ENCODE results near the gene TMEM132D.

Gene TMEM132D

DNA sequence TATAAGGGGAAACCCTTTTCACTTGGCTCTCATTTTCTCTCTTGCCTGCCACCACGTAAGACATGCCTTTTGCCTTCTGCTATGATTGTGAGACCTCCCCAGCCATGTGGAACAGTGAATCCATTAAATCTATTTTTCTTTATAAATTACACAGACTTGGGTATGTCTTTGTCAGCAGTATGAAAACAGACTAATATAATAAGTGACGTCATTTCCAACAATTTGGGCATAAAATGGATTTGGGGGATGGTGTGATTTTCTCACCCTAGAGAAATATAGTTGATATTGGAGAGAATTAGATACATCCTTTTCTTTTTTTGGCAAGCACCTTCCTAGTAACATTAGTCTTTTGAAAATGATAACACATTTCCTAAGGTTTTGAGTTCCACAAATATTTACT lies 490.5 kb downstream of the TMEM132D start:
- Histone ChIP-seq H3K27me3 (ENCODE audit: control insufficient read depth in 1 of 2, insufficient read depth in 2 of 2, low read length in 2 of 2) (no peaks in the 10 kb centered on the region), H3K36me3 (ENCODE audit: control insufficient read depth in 2 of 2, insufficient read depth in 2 of 2, low read length in 2 of 2) (no peaks in the 10 kb centered on the region), H3K9me3 (ENCODE audit: control insufficient read depth in 2 of 2, low read length in 2 of 2) (peaks cover 5 to 6% of the 10 kb centered on the region in 2 donors), H3K27ac (ENCODE audit: low read length) (no peak overlapping the region), H3K9ac (ENCODE audit: low read length in 2 of 2) (no peak overlapping the region), H3K4me1 (ENCODE audit: control insufficient read depth, insufficient read depth, low read length) (no peaks in the 10 kb centered on the region), H3K4me3 (ENCODE audit: low read length in 2 of 2) (no peak overlapping the region)

DNA sequence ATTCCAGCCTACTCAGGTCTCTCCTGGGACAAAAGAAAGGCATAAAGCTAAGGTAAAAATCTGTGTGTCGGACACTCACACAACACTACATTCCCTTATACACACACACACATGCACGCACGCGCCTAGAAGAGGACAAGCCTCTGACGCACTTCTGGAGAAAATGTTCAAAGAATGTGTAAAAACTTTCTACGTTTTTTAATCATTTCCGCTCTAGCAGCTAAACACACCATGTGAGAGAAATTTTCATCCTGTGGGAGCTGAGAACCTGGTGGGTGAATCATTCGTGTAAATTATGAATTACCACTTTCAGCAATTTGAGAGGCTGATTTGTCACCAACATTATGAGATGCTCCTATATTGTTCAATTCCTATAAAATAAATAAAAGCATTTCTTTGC lies 494.5 kb downstream of the TMEM132D start:
- Histone ChIP-seq H3K36me3 (ENCODE audit: control insufficient read depth in 2 of 2, insufficient read depth in 2 of 2, low read length in 2 of 2) (no peaks in the 10 kb centered on the region), H3K27ac (ENCODE audit: low read length) (no peak overlapping the region), H3K27me3 (ENCODE audit: control insufficient read depth in 1 of 2, insufficient read depth in 2 of 2, low read length in 2 of 2) (no peaks in the 10 kb centered on the region), H3K9ac (ENCODE audit: low read length in 2 of 2) (no peak overlapping the region), H3K9me3 (ENCODE audit: control insufficient read depth in 2 of 2, low read length in 2 of 2) (no peaks in the 10 kb centered on the region), H3K4me1 (ENCODE audit: control insufficient read depth, insufficient read depth, low read length) (no peaks in the 10 kb centered on the region), H3K4me3 (ENCODE audit: low read length in 2 of 2) (no peak overlapping the region)

DNA sequence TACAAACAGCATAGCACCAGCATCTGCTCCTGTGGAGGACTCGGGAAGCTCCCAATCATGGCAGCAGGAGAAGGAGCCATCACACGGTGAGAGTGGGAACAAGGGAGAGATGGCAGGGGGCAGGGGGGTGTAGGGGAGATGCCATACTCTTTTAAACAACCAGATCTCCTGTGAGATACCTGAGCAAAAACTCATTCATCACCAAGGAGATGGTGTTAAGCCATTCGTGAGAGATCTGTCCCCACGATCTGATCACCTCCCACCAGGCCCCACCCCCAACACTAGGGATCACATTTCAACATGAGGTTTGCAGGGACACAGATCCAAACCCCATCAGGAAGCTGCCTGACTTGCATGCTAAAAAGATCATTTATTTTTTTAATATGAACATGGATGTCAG lies 499.3 kb downstream of the TMEM132D start:
- H3K9me3 ChIP-seq (ENCODE audit: control insufficient read depth in 2 of 2, low read length in 2 of 2) = no peaks in the 10 kb centered on the region
- no peaks in the 10 kb centered on the region for H3K4me1 ChIP-seq (ENCODE audit: control insufficient read depth, insufficient read depth, low read length)
- H3K27ac ChIP-seq (ENCODE audit: low read length) = no peak overlapping the region
- no peak overlapping the region for H3K4me3 ChIP-seq (ENCODE audit: low read length in 2 of 2)
- H3K27me3 ChIP-seq (ENCODE audit: control insufficient read depth in 1 of 2, insufficient read depth in 2 of 2, low read length in 2 of 2) = no peaks in the 10 kb centered on the region
- no peak overlapping the region for H3K9ac ChIP-seq (ENCODE audit: low read length in 2 of 2)
- H3K36me3 ChIP-seq (ENCODE audit: control insufficient read depth in 2 of 2, insufficient read depth in 2 of 2, low read length in 2 of 2) = no peaks in the 10 kb centered on the region

DNA sequence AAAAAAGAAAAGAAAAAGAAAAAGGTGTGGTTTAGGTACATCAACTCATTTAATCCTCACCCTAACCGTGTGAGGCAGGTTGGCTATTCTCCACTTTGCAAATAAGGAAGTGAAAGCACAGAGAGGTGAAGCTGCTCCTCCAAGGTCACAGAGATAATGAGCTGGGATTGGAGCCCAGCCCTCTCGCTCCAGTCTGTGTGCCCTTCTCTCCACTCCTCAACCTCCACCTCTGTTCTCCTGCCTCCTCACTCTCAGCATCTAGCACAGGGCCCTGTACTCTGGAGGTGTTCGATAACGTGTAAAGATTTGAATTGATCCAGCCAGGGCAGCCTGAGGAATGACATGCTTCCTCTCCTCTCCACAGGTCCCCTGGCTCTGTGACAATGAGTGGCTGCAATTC lies 502.3 kb downstream of the TMEM132D start:
- no peaks in the 10 kb centered on the region for H3K27me3 ChIP-seq (ENCODE audit: control insufficient read depth in 1 of 2, insufficient read depth in 2 of 2, low read length in 2 of 2)
- H3K27ac ChIP-seq (ENCODE audit: low read length) = no peak overlapping the region
- no peaks in the 10 kb centered on the region for H3K4me1 ChIP-seq (ENCODE audit: control insufficient read depth, insufficient read depth, low read length)
- no peak overlapping the region for H3K4me3 ChIP-seq (ENCODE audit: low read length in 2 of 2)
- H3K36me3 ChIP-seq (ENCODE audit: control insufficient read depth in 2 of 2, insufficient read depth in 2 of 2, low read length in 2 of 2) = no peaks in the 10 kb centered on the region
- no peak overlapping the region for H3K9ac ChIP-seq (ENCODE audit: low read length in 2 of 2)
- peaks cover 4 to 8% of the 10 kb centered on the region in 2 donors for H3K9me3 ChIP-seq (ENCODE audit: control insufficient read depth in 2 of 2, low read length in 2 of 2)

DNA sequence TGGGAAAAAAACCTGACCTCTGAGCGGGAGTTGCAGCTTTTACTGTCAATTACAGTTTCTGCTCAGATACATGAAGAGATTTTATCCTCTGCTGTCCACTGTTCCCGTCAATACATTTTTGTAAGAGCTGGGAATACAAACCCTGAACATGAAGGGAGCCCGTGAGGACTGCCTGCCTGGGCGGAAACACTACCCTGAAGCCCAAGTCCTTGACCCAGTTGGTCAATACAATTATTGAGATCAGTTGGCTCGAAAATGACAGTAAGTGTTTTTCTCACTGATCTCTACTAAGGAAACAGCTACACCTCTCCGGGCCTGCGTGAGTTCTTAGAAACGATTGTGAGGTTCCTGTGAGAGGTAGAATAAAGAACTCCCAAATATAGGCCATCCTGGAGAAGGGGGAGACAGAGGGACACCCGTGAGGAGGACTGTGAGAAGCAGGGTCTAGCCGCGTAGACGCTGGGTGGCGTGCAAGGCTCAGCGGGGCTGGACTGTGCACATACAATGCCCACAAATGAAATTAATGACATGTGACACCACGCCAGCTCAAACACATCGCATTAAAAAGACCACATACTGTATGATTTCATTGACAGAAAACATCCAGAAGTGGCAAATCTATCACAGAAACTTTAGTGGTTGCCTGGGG lies 509.5 kb downstream of the TMEM132D start:
- Histone ChIP-seq H3K4me1 (ENCODE audit: control insufficient read depth, insufficient read depth, low read length) (no peaks in the 10 kb centered on the region), H3K9me3 (ENCODE audit: control insufficient read depth in 2 of 2, low read length in 2 of 2) (peaks cover 4 to 8% of the 10 kb centered on the region in 2 donors), H3K27me3 (ENCODE audit: control insufficient read depth in 1 of 2, insufficient read depth in 2 of 2, low read length in 2 of 2) (peaks cover 0 to 2% of the 10 kb centered on the region in 2 donors), H3K27ac (ENCODE audit: low read length) (no peak overlapping the region), H3K4me3 (ENCODE audit: low read length in 2 of 2) (no peak overlapping the region), H3K36me3 (ENCODE audit: control insufficient read depth in 2 of 2, insufficient read depth in 2 of 2, low read length in 2 of 2) (no peaks in the 10 kb centered on the region), H3K9ac (ENCODE audit: low read length in 2 of 2) (no peak overlapping the region)

DNA sequence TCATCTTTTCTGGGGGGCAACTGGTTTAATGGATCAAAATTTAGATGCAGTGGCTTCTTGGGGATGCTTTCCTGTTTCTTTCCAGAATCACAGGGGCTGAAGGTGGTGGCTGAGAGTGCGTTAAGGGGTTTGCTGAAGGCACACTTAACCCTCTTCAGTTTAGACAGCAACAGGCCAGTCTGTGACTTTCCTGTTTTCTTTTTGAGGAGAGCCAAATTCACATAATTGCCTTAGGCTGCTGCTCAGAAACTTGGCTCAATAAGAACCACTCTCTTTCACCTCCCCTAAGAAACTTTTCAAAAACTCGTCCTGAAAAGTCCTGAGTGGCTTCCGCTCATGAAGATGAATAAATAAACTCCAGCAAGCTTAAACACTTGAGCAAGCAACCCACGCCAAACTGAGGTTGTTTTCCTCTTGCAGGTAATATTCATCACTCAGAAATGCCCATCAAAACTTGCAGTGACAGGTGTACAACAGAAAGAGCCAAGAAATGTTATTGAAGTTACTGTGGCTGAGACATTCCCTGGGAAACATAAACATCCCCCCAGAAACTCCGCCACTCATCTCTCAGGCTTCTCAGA lies 510.4 kb downstream of the TMEM132D start:
- Histone ChIP-seq H3K9me3 (ENCODE audit: control insufficient read depth in 2 of 2, low read length in 2 of 2) (peaks cover 0 to 8% of the 10 kb centered on the region in 2 donors), H3K27me3 (ENCODE audit: control insufficient read depth in 1 of 2, insufficient read depth in 2 of 2, low read length in 2 of 2) (peaks cover 0 to 2% of the 10 kb centered on the region in 2 donors), H3K36me3 (ENCODE audit: control insufficient read depth in 2 of 2, insufficient read depth in 2 of 2, low read length in 2 of 2) (no peaks in the 10 kb centered on the region), H3K9ac (ENCODE audit: low read length in 2 of 2) (no peak overlapping the region), H3K4me1 (ENCODE audit: control insufficient read depth, insufficient read depth, low read length) (no peaks in the 10 kb centered on the region), H3K4me3 (ENCODE audit: low read length in 2 of 2) (no peak overlapping the region), H3K27ac (ENCODE audit: low read length) (no peak overlapping the region)

DNA sequence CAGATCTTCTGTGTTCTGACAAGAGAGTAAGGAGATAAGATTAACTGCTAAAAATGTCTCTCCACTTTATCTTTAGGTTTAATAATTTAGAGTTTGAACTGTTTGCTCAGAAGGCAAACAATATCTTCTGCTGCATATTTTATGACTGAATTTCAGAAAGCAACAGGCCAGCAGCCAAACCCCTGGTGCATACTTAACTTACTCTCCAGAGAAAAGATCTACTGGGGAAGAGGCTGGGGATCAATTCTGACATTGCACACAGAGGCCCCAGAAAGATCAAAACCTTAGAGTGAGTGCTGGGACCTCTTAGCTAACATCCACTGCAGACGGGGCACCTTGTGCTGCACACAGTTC lies 518.2 kb downstream of the TMEM132D start:
- Histone ChIP-seq H3K27ac (ENCODE audit: low read length) (no peak overlapping the region), H3K36me3 (ENCODE audit: control insufficient read depth in 2 of 2, insufficient read depth in 2 of 2, low read length in 2 of 2) (no peaks in the 10 kb centered on the region), H3K4me1 (ENCODE audit: control insufficient read depth, insufficient read depth, low read length) (no peaks in the 10 kb centered on the region), H3K9me3 (ENCODE audit: control insufficient read depth in 2 of 2, low read length in 2 of 2) (no peaks in the 10 kb centered on the region), H3K9ac (ENCODE audit: low read length in 2 of 2) (no peak overlapping the region), H3K27me3 (ENCODE audit: control insufficient read depth in 1 of 2, insufficient read depth in 2 of 2, low read length in 2 of 2) (no peaks in the 10 kb centered on the region), H3K4me3 (ENCODE audit: low read length in 2 of 2) (no peak overlapping the region)

DNA sequence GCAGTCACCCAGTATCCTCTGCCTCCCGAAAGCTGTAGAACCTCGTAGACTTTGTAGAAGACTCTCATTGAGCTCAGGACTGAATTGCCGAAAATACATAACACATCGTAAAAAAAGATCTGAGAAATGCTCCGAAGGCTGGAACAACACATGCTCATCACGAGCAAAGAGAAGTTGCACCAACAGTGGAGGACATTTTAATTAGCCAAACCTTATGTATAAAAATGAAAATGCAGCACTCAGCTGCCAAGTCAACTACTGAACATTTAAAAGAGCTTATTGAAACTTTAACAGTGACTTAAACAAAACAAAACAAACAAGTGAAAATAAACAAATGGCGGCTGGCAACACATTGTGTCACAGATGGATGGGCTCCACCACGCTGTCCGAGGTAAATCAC lies 519.9 kb downstream of the TMEM132D start:
- Histone ChIP-seq H3K36me3 (ENCODE audit: control insufficient read depth in 2 of 2, insufficient read depth in 2 of 2, low read length in 2 of 2) (no peaks in the 10 kb centered on the region), H3K4me3 (ENCODE audit: low read length in 2 of 2) (no peak overlapping the region), H3K27me3 (ENCODE audit: control insufficient read depth in 1 of 2, insufficient read depth in 2 of 2, low read length in 2 of 2) (no peaks in the 10 kb centered on the region), H3K9ac (ENCODE audit: low read length in 2 of 2) (no peak overlapping the region), H3K27ac (ENCODE audit: low read length) (no peak overlapping the region), H3K4me1 (ENCODE audit: control insufficient read depth, insufficient read depth, low read length) (no peaks in the 10 kb centered on the region), H3K9me3 (ENCODE audit: control insufficient read depth in 2 of 2, low read length in 2 of 2) (no peaks in the 10 kb centered on the region)

DNA sequence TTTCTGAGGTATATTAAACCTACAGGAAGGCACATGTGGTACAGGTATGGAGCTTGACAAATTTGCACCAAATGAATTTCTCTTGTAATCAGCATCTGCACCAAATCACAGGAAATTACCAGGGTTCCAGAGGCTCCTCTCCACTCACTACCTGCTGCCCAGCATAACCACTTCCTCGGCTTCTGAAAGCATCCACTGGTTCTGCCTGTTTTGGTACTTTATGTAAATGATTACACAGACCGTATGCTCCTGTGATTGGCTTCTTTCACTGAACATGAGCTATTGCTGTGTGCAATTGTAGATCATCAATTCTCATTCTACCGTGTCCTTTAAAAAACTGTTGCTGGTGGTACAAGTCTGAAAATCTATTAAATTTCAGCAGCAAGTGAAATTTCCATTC lies 522.1 kb downstream of the TMEM132D start:
- Histone ChIP-seq H3K9me3 (ENCODE audit: control insufficient read depth in 2 of 2, low read length in 2 of 2) (peaks cover 0 to 3% of the 10 kb centered on the region in 2 donors), H3K27ac (ENCODE audit: low read length) (no peak overlapping the region), H3K4me1 (ENCODE audit: control insufficient read depth, insufficient read depth, low read length) (no peaks in the 10 kb centered on the region), H3K4me3 (ENCODE audit: low read length in 2 of 2) (no peak overlapping the region), H3K9ac (ENCODE audit: low read length in 2 of 2) (no peak overlapping the region), H3K27me3 (ENCODE audit: control insufficient read depth in 1 of 2, insufficient read depth in 2 of 2, low read length in 2 of 2) (peaks cover 0 to 2% of the 10 kb centered on the region in 2 donors), H3K36me3 (ENCODE audit: control insufficient read depth in 2 of 2, insufficient read depth in 2 of 2, low read length in 2 of 2) (no peaks in the 10 kb centered on the region)

DNA sequence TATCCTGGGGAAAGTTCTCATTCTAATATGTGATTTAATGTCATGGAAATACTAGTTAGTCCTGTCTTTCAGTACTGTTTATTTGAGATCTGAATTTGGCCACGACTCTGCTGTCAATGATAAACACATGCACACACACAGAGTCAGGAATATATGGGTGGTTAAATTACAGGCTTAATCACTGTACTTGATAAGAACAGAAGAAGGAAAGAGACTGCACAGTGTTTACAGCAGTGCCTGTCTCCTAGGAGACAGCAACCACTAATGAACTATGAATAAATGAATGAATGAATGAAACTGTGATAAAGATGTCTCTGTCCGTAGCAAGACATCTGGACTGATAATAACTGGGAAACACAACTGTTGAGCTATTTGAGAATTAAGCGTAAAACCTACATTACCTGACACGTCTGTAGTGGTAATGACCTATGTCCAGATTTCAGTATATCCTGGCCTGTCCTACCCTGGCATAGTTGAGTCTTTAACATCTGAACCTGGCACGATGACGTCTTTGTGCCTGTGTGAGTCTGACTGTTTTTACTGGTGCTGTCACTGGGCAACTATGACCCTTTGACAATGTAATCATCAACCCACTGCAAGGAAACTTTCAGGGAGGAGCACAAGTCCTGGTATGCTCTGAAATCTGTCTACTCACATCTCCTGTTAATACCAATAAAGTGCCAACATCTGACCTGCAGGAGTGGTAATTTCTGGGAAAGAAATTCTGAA lies 524.6 kb downstream of the TMEM132D start:
- H3K4me3 ChIP-seq (ENCODE audit: low read length in 2 of 2) = no peak overlapping the region
- H3K9ac ChIP-seq (ENCODE audit: low read length in 2 of 2) = no peak overlapping the region
- peaks cover 0 to 3% of the 10 kb centered on the region in 2 donors for H3K9me3 ChIP-seq (ENCODE audit: control insufficient read depth in 2 of 2, low read length in 2 of 2)
- no peak overlapping the region for H3K27ac ChIP-seq (ENCODE audit: low read length)
- H3K4me1 ChIP-seq (ENCODE audit: control insufficient read depth, insufficient read depth, low read length) = no peaks in the 10 kb centered on the region
- H3K27me3 ChIP-seq (ENCODE audit: control insufficient read depth in 1 of 2, insufficient read depth in 2 of 2, low read length in 2 of 2) = peaks cover 0 to 2% of the 10 kb centered on the region in 2 donors
- no peaks in the 10 kb centered on the region for H3K36me3 ChIP-seq (ENCODE audit: control insufficient read depth in 2 of 2, insufficient read depth in 2 of 2, low read length in 2 of 2)

DNA sequence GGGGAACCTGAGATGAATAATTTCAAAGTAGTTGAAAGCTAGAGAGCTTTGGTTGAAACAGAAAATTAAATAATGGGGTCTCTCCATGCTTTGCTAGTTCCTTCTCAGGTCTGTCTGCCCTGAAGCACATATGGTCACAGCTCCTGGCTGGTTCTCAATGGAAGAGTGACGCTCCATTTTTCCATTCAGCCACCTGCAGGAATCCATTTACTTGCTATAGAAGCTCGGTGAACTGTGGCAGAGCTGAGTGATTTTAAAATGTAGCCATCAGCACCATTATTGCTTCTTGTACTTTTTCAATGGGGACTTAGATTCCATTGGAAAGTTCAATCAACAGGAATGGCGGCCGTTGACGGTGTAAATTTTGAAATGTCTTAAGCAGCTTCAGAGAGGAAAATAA lies 525.3 kb downstream of the TMEM132D start:
- Histone ChIP-seq H3K4me1 (ENCODE audit: control insufficient read depth, insufficient read depth, low read length) (no peaks in the 10 kb centered on the region), H3K4me3 (ENCODE audit: low read length in 2 of 2) (no peak overlapping the region), H3K36me3 (ENCODE audit: control insufficient read depth in 2 of 2, insufficient read depth in 2 of 2, low read length in 2 of 2) (no peaks in the 10 kb centered on the region), H3K27me3 (ENCODE audit: control insufficient read depth in 1 of 2, insufficient read depth in 2 of 2, low read length in 2 of 2) (peaks cover 0 to 2% of the 10 kb centered on the region in 2 donors), H3K9ac (ENCODE audit: low read length in 2 of 2) (no peak overlapping the region), H3K9me3 (ENCODE audit: control insufficient read depth in 2 of 2, low read length in 2 of 2) (peaks cover 0 to 3% of the 10 kb centered on the region in 2 donors), H3K27ac (ENCODE audit: low read length) (no peak overlapping the region)
